Epithelial cell of esophagus (primary cell): ENCODE results near the gene SMTNL1.
A peak's percentile ranks its signal among the peaks of the same experiment; 100 is the strongest.

Experiments used
- DNase-seq: peaks from one replicate; pipeline ENCODE4 v3.0.0; 2010; ENCODE audit warnings: low read depth
- H3K4me3 ChIP-seq: 2 replicates; pipeline ENCODE4 v1.5.1; 2011; ENCODE audit warnings: mild to moderate bottlenecking, low read length, control low read depth
- CTCF ChIP-seq: IDR thresholded peaks from 2 replicates; pipeline ENCODE4 v1.5.1; 2011; ENCODE audit warnings: low read depth, mild to moderate bottlenecking, low read length, control low read depth, inconsistent platforms; ENCODE audit not compliant: insufficient read depth; ENCODE audit errors: missing control alignments

The SMTNL1 gene

GRCh38 chr11:57596266-57596885, 59.0 kb downstream of the SMTNL1 start:
- DNase-seq = no peak
- no peak overlapping the region for H3K4me3 ChIP-seq
- no peak for TF ChIP-seq CTCF

GRCh38 chr11:57597461-57597915, 60.1 kb downstream of the SMTNL1 start, which contains the start of gene SERPING1:
TSS of gene SERPING1 (plus strand) at chr11:57597685. CDS start at chr11:57598271, 586 bp downstream.
- peak within 1 kb of the TSS; percentile 23 for H3K4me3 ChIP-seq
- no peak for TF ChIP-seq CTCF
- no peak for DNase-seq

GRCh38 chr11:57597916-57598830, 60.8 kb downstream of the SMTNL1 start:
- H3K4me3 ChIP-seq = peak overlapping the region; percentile 23
- no peak for TF ChIP-seq CTCF
- DNase-seq = no peak

- no peak for DNase-seq
- TF ChIP-seq CTCF = no peak
- no peak overlapping the region for H3K4me3 ChIP-seq
Observed at GRCh38 chr11:57598831-57599155, 61.4 kb downstream of the SMTNL1 start.

- H3K4me3 ChIP-seq = no peak overlapping the region
Observed at GRCh38 chr11:57599381-57599780, 62.0 kb downstream of the SMTNL1 start.

More at GRCh38 chr11:57599381-57599780, 62.0 kb downstream of the SMTNL1 start:
- no peak for TF ChIP-seq CTCF
- DNase-seq = peak; percentile 10
